Measurements from ENCODE around the gene ACOX2.
"Not testable (repeated sequence)": the region's sequence is repeated elsewhere in the genome, so short reads cannot be mapped to it uniquely, and the experiment has no call there.

ACOX2 gene

DNA sequence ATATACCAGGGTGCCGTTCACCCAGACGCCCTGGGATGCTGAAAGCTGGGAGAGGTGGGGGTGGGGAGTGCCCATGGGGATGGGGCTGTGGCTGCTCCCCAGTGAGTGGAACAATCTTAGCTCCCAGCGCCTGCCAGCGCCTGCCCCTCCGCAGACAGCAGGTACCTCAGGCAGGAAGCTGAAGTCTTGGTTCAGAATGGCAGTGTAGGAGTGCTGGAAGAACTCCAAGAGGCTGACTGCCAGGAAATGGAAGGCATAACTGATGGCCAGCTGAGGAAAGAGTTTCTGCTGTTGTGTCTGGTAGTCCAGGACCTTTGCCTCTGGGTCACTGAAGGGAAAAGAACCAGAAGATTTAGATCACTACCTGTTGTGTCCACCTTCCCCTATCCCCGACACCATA, 8.4 kb downstream of the ACOX2 start:
- H3K4me3 ChIP-seq (ENCODE audit: low read depth, low read length, poor library complexity, severe bottlenecking), result no peak overlapping the region
- no peak overlapping the region for H3K27ac ChIP-seq (ENCODE audit: low read depth, low read length, poor library complexity, severe bottlenecking)
- H3K9ac ChIP-seq (ENCODE audit: low read length), result no peak overlapping the region
- H4K20me1 ChIP-seq (ENCODE audit: insufficient read depth, low read length), result no peaks in the 10 kb centered on the region
- no peaks in the 10 kb centered on the region for H3F3A ChIP-seq (ENCODE audit: insufficient read depth, low read length)
- no peak overlapping the region for H3K4me2 ChIP-seq (ENCODE audit: low read length)
- peaks cover 4% of the 10 kb centered on the region for H3K4me1 ChIP-seq (ENCODE audit: insufficient read depth, low read length, severe bottlenecking)
- H3K9me3 ChIP-seq (ENCODE audit: low read length), result no peaks in the 10 kb centered on the region
- no peaks in the 10 kb centered on the region for H3K36me3 ChIP-seq (ENCODE audit: insufficient read depth, low read length)
- no peaks in the 10 kb centered on the region for H3K9me2 ChIP-seq (ENCODE audit: low read depth, low read length)
- H3K27me3 ChIP-seq (ENCODE audit: insufficient read depth, low read length), result 0 out of 2 replicates have a peak, but pooled peaks cover 4% of the 10 kb centered on the region
- no peak for TF ChIP-seq EZH2 (IDR thresholded peaks at IDR 0.05; ENCODE audit: borderline replicate concordance, low read length)
- TF ChIP-seq, protein P1, sequence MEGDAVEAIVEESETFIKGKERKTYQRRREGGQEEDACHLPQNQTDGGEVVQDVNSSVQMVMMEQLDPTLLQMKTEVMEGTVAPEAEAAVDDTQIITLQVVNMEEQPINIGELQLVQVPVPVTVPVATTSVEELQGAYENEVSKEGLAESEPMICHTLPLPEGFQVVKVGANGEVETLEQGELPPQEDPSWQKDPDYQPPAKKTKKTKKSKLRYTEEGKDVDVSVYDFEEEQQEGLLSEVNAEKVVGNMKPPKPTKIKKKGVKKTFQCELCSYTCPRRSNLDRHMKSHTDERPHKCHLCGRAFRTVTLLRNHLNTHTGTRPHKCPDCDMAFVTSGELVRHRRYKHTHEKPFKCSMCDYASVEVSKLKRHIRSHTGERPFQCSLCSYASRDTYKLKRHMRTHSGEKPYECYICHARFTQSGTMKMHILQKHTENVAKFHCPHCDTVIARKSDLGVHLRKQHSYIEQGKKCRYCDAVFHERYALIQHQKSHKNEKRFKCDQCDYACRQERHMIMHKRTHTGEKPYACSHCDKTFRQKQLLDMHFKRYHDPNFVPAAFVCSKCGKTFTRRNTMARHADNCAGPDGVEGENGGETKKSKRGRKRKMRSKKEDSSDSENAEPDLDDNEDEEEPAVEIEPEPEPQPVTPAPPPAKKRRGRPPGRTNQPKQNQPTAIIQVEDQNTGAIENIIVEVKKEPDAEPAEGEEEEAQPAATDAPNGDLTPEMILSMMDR (IDR thresholded peaks at IDR 0.05; ENCODE audit: low read length), result no peak
- no peaks in the 10 kb centered on the region for H3K79me2 ChIP-seq (ENCODE audit: insufficient read depth, low read length)
- no peak overlapping the region for H2AFZ ChIP-seq (ENCODE audit: low read length)

DNA sequence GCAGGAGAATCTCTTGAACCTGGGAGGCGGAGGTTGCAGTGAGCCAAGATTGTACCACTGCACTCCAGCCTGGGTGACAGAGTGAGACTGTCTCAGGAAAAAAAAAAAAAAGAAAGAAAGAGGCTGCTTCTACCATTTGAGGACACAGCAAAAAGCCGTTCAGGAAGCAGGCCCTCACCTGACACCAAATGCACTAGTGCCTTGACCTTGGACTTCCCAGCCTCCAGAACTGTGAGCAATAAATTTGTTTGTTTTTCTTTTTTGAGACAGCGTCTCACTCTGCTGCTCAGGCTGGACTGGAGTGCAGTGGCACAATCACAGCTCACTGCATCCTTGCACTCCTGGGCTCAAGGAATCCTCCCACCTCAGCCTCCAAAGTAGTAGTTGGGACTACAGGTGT, 9.6 kb downstream of the ACOX2 start:
- not testable (repeated sequence) for H3K4me2 ChIP-seq (ENCODE audit: low read length); H3K36me3 ChIP-seq (ENCODE audit: insufficient read depth, low read length); H3K4me1 ChIP-seq (ENCODE audit: insufficient read depth, low read length, severe bottlenecking); H3F3A ChIP-seq (ENCODE audit: insufficient read depth, low read length); H3K79me2 ChIP-seq (ENCODE audit: insufficient read depth, low read length); H3K9ac ChIP-seq (ENCODE audit: low read length); H3K9me3 ChIP-seq (ENCODE audit: low read length); H3K27me3 ChIP-seq (ENCODE audit: insufficient read depth, low read length); H2AFZ ChIP-seq (ENCODE audit: low read length); H3K4me3 ChIP-seq (ENCODE audit: low read depth, low read length, poor library complexity, severe bottlenecking); H3K27ac ChIP-seq (ENCODE audit: low read depth, low read length, poor library complexity, severe bottlenecking); H3K9me2 ChIP-seq (ENCODE audit: low read depth, low read length); H4K20me1 ChIP-seq (ENCODE audit: insufficient read depth, low read length)

DNA sequence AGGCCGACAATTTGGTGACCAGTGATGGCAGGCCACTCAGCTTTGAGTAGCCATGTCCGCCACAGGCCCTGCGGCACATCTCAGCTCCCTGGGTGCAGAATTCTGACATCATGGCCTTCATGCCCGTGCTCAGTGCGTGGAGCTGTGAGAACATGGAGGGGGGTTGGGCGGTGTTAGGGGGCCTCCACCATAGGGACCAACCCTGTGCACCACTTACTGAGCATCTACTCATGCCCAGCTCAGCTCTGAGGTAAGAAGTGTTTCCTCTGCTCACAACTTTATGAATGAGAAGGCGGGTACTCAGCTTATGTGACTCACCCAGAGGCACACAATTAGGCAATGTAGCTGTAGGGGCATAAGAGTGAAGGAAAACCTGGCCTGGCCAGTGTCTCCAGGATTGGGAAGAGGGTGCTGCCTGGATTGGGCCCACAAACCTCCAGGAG, 10.5 kb downstream of the ACOX2 start:
- Histone ChIP-seq H2AFZ (ENCODE audit: low read length) (no peak overlapping the region), H3K4me2 (ENCODE audit: low read length) (no peak overlapping the region)

More for the DNA sequence above, 10.5 kb downstream of the ACOX2 start:
- Histone ChIP-seq H3K79me2 (ENCODE audit: insufficient read depth, low read length) (no peaks in the 10 kb centered on the region), H3K9me3 (ENCODE audit: low read length) (no peaks in the 10 kb centered on the region), H3K27ac (ENCODE audit: low read depth, low read length, poor library complexity, severe bottlenecking) (no peak overlapping the region), H4K20me1 (ENCODE audit: insufficient read depth, low read length) (no peaks in the 10 kb centered on the region), H3F3A (ENCODE audit: insufficient read depth, low read length) (no peaks in the 10 kb centered on the region), H3K27me3 (ENCODE audit: insufficient read depth, low read length) (0 out of 2 replicates have a peak, but pooled peaks cover 4% of the 10 kb centered on the region), H3K36me3 (ENCODE audit: insufficient read depth, low read length) (no peaks in the 10 kb centered on the region), H3K4me3 (ENCODE audit: low read depth, low read length, poor library complexity, severe bottlenecking) (no peak overlapping the region), H3K9ac (ENCODE audit: low read length) (no peak overlapping the region), H3K4me1 (ENCODE audit: insufficient read depth, low read length, severe bottlenecking) (no peaks in the 10 kb centered on the region), H3K9me2 (ENCODE audit: low read depth, low read length) (no peaks in the 10 kb centered on the region)
- TF ChIP-seq EZH2 (IDR thresholded peaks at IDR 0.05; ENCODE audit: borderline replicate concordance, low read length), result no peak
- TF ChIP-seq, protein P1 (IDR thresholded peaks at IDR 0.05; ENCODE audit: low read length), result no peak
